ENCODE results near the gene ALDH8A1. TPM values are rescaled to one million over a fixed set of nuclear protein-coding genes. Genes with fewer than 3 reads are reported as not detected.

Gene ALDH8A1
- total RNA-seq, 1 donor from 2014 or later, result 1.2 TPM

- H3K27ac ChIP-seq, result no peak overlapping the region
- no peaks in the 10 kb centered on the region for H3K27me3 ChIP-seq
- TF ChIP-seq CTCF (IDR thresholded peaks at IDR 0.05), result no peak
- no peaks in the 10 kb centered on the region for H3K4me1 ChIP-seq
- DNase-seq (no peak), ATAC-seq (no peak)
- no peaks in the 10 kb centered on the region for H3K9me3 ChIP-seq
- no peak overlapping the region for H3K4me3 ChIP-seq
- H3K36me3 ChIP-seq, result no peaks in the 10 kb centered on the region
- intact Hi-C loops (cut with DNase I), result no loop called here
These were observed 24.1 kb downstream of the ALDH8A1 start for GRCh38 chr6:134925800-134926199.

- Histone ChIP-seq H3K9me3 (no peaks in the 10 kb centered on the region), H3K36me3 (no peaks in the 10 kb centered on the region), H3K27me3 (no peaks in the 10 kb centered on the region), H3K27ac (no peak overlapping the region), H3K4me1 (no peaks in the 10 kb centered on the region), H3K4me3 (no peak overlapping the region)
- ATAC-seq, result no peak
- intact Hi-C loops (cut with DNase I), result no loop called here
- DNase-seq, result no peak
- TF ChIP-seq CTCF (IDR thresholded peaks at IDR 0.05), result no peak
These were observed 28.1 kb downstream of the ALDH8A1 start for GRCh38 chr6:134921721-134922261.

GRCh38 chr6:134921276-134921675 is 28.6 kb downstream of the ALDH8A1 start:
- H3K4me3 ChIP-seq, result no peak overlapping the region
- TF ChIP-seq CTCF (IDR thresholded peaks at IDR 0.05), result no peak
- no peak for ATAC-seq
- intact Hi-C loops (cut with DNase I), result no loop called here
- H3K27ac ChIP-seq, result no peak overlapping the region
- no peaks in the 10 kb centered on the region for H3K4me1 ChIP-seq
- no peaks in the 10 kb centered on the region for H3K9me3 ChIP-seq
- no peak for DNase-seq
- H3K27me3 ChIP-seq, result no peaks in the 10 kb centered on the region
- no peaks in the 10 kb centered on the region for H3K36me3 ChIP-seq

GRCh38 chr6:134920422-134920821 is 29.5 kb downstream of the ALDH8A1 start:
- Histone ChIP-seq H3K4me1 (no peaks in the 10 kb centered on the region), H3K36me3 (no peaks in the 10 kb centered on the region), H3K27me3 (no peaks in the 10 kb centered on the region), H3K4me3 (no peak overlapping the region), H3K9me3 (no peaks in the 10 kb centered on the region), H3K27ac (no peak overlapping the region)
- TF ChIP-seq CTCF (IDR thresholded peaks at IDR 0.05), result no peak
- intact Hi-C loops (cut with DNase I), result no loop called here
- DNase-seq, result no peak
- no peak for ATAC-seq

- no peaks in the 10 kb centered on the region for H3K4me1 ChIP-seq
- no peak for ATAC-seq
- no peaks in the 10 kb centered on the region for H3K27me3 ChIP-seq
- intact Hi-C loops (cut with DNase I), result no loop called here
- TF ChIP-seq CTCF (IDR thresholded peaks at IDR 0.05), result no peak
- no peak overlapping the region for H3K4me3 ChIP-seq
- no peak overlapping the region for H3K27ac ChIP-seq
- no peaks in the 10 kb centered on the region for H3K9me3 ChIP-seq
- H3K36me3 ChIP-seq, result no peaks in the 10 kb centered on the region
- DNase-seq, result no peak
These were observed 31.4 kb downstream of the ALDH8A1 start for GRCh38 chr6:134918418-134918961.

GRCh38 chr6:134911547-134911946 is 38.4 kb downstream of the ALDH8A1 start:
- no peak for ATAC-seq
- no peak for TF ChIP-seq CTCF (IDR thresholded peaks at IDR 0.05)
- intact Hi-C loops (cut with DNase I), result no loop called here

More at GRCh38 chr6:134911547-134911946, 38.4 kb downstream of the ALDH8A1 start:
- H3K4me3 ChIP-seq, result no peak overlapping the region
- no peaks in the 10 kb centered on the region for H3K9me3 ChIP-seq
- no peaks in the 10 kb centered on the region for H3K36me3 ChIP-seq
- no peak overlapping the region for H3K27ac ChIP-seq
- DNase-seq, result no peak
- H3K4me1 ChIP-seq, result no peaks in the 10 kb centered on the region
- H3K27me3 ChIP-seq, result no peaks in the 10 kb centered on the region
